ENCODE data around the gene CEMIP. TPM values are rescaled to one million over a fixed set of nuclear protein-coding genes. Genes with fewer than 3 reads are reported as not detected.

CEMIP gene
- total and polyA plus RNA-seq, 7 experiments from 2014 or later = 0.02 TPM; not detected in 6

GRCh38 chr15:80850941-80851451 is 71.8 kb downstream of the CEMIP start:
- ChIA-PET POLR2A (no interaction called here), CTCF (no interaction called here)
- Histone ChIP-seq H3K4me3 (ENCODE audit: low read length) (no peak overlapping the region), H3K27me3 (ENCODE audit: control insufficient read depth in 2 of 2, insufficient read depth in 2 of 2, low read length in 2 of 2) (no peaks in the 10 kb centered on the region), H3K27ac (ENCODE audit: low read depth, low read length) (no peak overlapping the region), H3K36me3 (ENCODE audit: control insufficient read depth in 2 of 3, insufficient read depth in 3 of 3, low read length in 3 of 3) (no peaks in the 10 kb centered on the region), H3K9me3 (ENCODE audit: control insufficient read depth in 2 of 3, low read length in 3 of 3) (no peaks in the 10 kb centered on the region), H3K4me1 (ENCODE audit: control insufficient read depth in 2 of 2, insufficient read depth in 2 of 2, low read length in 2 of 2) (no peaks in the 10 kb centered on the region)
- H3K36me3 Mint-ChIP-seq = no peaks in the 10 kb centered on the region
- ATAC-seq (no peak), DNase-seq (no peak)
- peaks cover 0 to 6% (median 0%) of the 10 kb centered on the region in 11 donors for H3K9me3 Mint-ChIP-seq
- H3K4me1 Mint-ChIP-seq = peaks cover 3 to 9% (median 3%) of the 10 kb centered on the region in 7 donors
- H3K27ac Mint-ChIP-seq = no peak overlapping the region
- no peak overlapping the region for H3K4me3 Mint-ChIP-seq
- intact Hi-C loops (cut with micrococcal nuclease) = no loop called here
- H3K27me3 Mint-ChIP-seq = peaks cover 7 to 20% (median 10%) of the 10 kb centered on the region in 5 donors

- DNase-seq = no peak
- H3K27me3 ChIP-seq (ENCODE audit: control insufficient read depth in 2 of 2, insufficient read depth in 2 of 2, low read length in 2 of 2) = no peaks in the 10 kb centered on the region
- no peaks in the 10 kb centered on the region for H3K36me3 ChIP-seq (ENCODE audit: control insufficient read depth in 2 of 3, insufficient read depth in 3 of 3, low read length in 3 of 3)
- CTCF ChIA-PET = no interaction called here
- ATAC-seq = no peak
- H3K27ac Mint-ChIP-seq = no peak overlapping the region
- POLR2A ChIA-PET = no interaction called here
- intact Hi-C loops (cut with micrococcal nuclease) = no loop called here
- peaks cover 6 to 20% (median 8%) of the 10 kb centered on the region in 5 donors for H3K27me3 Mint-ChIP-seq
- no peaks in the 10 kb centered on the region for H3K9me3 ChIP-seq (ENCODE audit: control insufficient read depth in 2 of 3, low read length in 3 of 3)
- H3K4me1 ChIP-seq (ENCODE audit: control insufficient read depth in 2 of 2, insufficient read depth in 2 of 2, low read length in 2 of 2) = no peaks in the 10 kb centered on the region
- peaks cover 5 to 24% (median 20%) of the 10 kb centered on the region in 7 donors for H3K4me1 Mint-ChIP-seq
- H3K9me3 Mint-ChIP-seq = peaks cover 0 to 6% (median 0%) of the 10 kb centered on the region in 11 donors
- no peak overlapping the region for H3K4me3 ChIP-seq (ENCODE audit: low read length)
- no peak overlapping the region for H3K4me3 Mint-ChIP-seq
- peaks cover 0 to under 1% (median 0%) of the 10 kb centered on the region in 5 donors for H3K36me3 Mint-ChIP-seq
- no peak overlapping the region for H3K27ac ChIP-seq (ENCODE audit: low read depth, low read length)
Measured at GRCh38 chr15:80852676-80853075, 73.5 kb downstream of the CEMIP start.

GRCh38 chr15:80854104-80854503 is 74.9 kb downstream of the CEMIP start:
- peaks cover 0 to 6% (median 0%) of the 10 kb centered on the region in 11 donors for H3K9me3 Mint-ChIP-seq
- no peaks in the 10 kb centered on the region for H3K36me3 ChIP-seq (ENCODE audit: control insufficient read depth in 2 of 3, insufficient read depth in 3 of 3, low read length in 3 of 3)
- no peaks in the 10 kb centered on the region for H3K4me1 ChIP-seq (ENCODE audit: control insufficient read depth in 2 of 2, insufficient read depth in 2 of 2, low read length in 2 of 2)
- H3K9me3 ChIP-seq (ENCODE audit: control insufficient read depth in 2 of 3, low read length in 3 of 3) = no peaks in the 10 kb centered on the region
- H3K4me3 ChIP-seq (ENCODE audit: low read length) = no peak overlapping the region
- ChIA-PET CTCF (no interaction called here), POLR2A (no interaction called here)
- DNase-seq = no peak
- intact Hi-C loops (cut with micrococcal nuclease) = loop anchor here in 1 of 2 donors (1.0 kb wide), 1 partner anchor 46 kb away; no protein-coding TSS in a partner anchor
- no peak for ATAC-seq
- peaks cover 6 to 20% (median 8%) of the 10 kb centered on the region in 5 donors for H3K27me3 Mint-ChIP-seq
- H3K27me3 ChIP-seq (ENCODE audit: control insufficient read depth in 2 of 2, insufficient read depth in 2 of 2, low read length in 2 of 2) = no peaks in the 10 kb centered on the region
- H3K4me3 Mint-ChIP-seq = no peak overlapping the region
- peaks cover 5 to 28% (median 23%) of the 10 kb centered on the region in 7 donors for H3K4me1 Mint-ChIP-seq
- H3K27ac ChIP-seq (ENCODE audit: low read depth, low read length) = no peak overlapping the region
- no peak overlapping the region for H3K27ac Mint-ChIP-seq
- H3K36me3 Mint-ChIP-seq = peaks cover 0 to 2% (median 0%) of the 10 kb centered on the region in 5 donors

GRCh38 chr15:80855206-80855605 is 76.0 kb downstream of the CEMIP start:
- Histone ChIP-seq H3K27me3 (ENCODE audit: control insufficient read depth in 2 of 2, insufficient read depth in 2 of 2, low read length in 2 of 2) (no peaks in the 10 kb centered on the region), H3K36me3 (ENCODE audit: control insufficient read depth in 2 of 3, insufficient read depth in 3 of 3, low read length in 3 of 3) (no peaks in the 10 kb centered on the region), H3K4me3 (ENCODE audit: low read length) (no peak overlapping the region), H3K27ac (ENCODE audit: low read depth, low read length) (no peak overlapping the region), H3K4me1 (ENCODE audit: control insufficient read depth in 2 of 2, insufficient read depth in 2 of 2, low read length in 2 of 2) (no peaks in the 10 kb centered on the region), H3K9me3 (ENCODE audit: control insufficient read depth in 2 of 3, low read length in 3 of 3) (no peaks in the 10 kb centered on the region)
- H3K36me3 Mint-ChIP-seq = peaks cover 0 to 2% (median 0%) of the 10 kb centered on the region in 5 donors
- H3K9me3 Mint-ChIP-seq = peaks cover 0 to 2% (median 0%) of the 10 kb centered on the region in 11 donors
- ATAC-seq = no peak
- H3K4me1 Mint-ChIP-seq = peaks cover 4 to 28% (median 23%) of the 10 kb centered on the region in 7 donors
- peaks cover 0 to 10% (median 0%) of the 10 kb centered on the region in 5 donors for H3K27me3 Mint-ChIP-seq
- POLR2A ChIA-PET = no interaction called here
- no peak overlapping the region for H3K4me3 Mint-ChIP-seq
- DNase-seq = no peak
- CTCF ChIA-PET = interaction anchor here (0.6 kb wide), 1 partner anchor 886 kb away, joined by 5 read pairs; no protein-coding TSS in a partner anchor
- intact Hi-C loops (cut with micrococcal nuclease) = no loop called here
- H3K27ac Mint-ChIP-seq = no peak overlapping the region

GRCh38 chr15:80856400-80856799 is 77.2 kb downstream of the CEMIP start:
- H3K27me3 Mint-ChIP-seq = peaks cover 0 to 9% (median 0%) of the 10 kb centered on the region in 5 donors
- Histone ChIP-seq H3K9me3 (ENCODE audit: control insufficient read depth in 2 of 3, low read length in 3 of 3) (no peaks in the 10 kb centered on the region), H3K27me3 (ENCODE audit: control insufficient read depth in 2 of 2, insufficient read depth in 2 of 2, low read length in 2 of 2) (no peaks in the 10 kb centered on the region), H3K4me1 (ENCODE audit: control insufficient read depth in 2 of 2, insufficient read depth in 2 of 2, low read length in 2 of 2) (no peaks in the 10 kb centered on the region), H3K4me3 (ENCODE audit: low read length) (no peak overlapping the region), H3K27ac (ENCODE audit: low read depth, low read length) (no peak overlapping the region), H3K36me3 (ENCODE audit: control insufficient read depth in 2 of 3, insufficient read depth in 3 of 3, low read length in 3 of 3) (no peaks in the 10 kb centered on the region)
- POLR2A ChIA-PET = no interaction called here
- peaks cover 0 to 1% (median 0%) of the 10 kb centered on the region in 11 donors for H3K9me3 Mint-ChIP-seq
- CTCF ChIA-PET = no interaction called here
- peaks cover 5 to 28% (median 23%) of the 10 kb centered on the region in 7 donors for H3K4me1 Mint-ChIP-seq
- intact Hi-C loops (cut with micrococcal nuclease) = no loop called here
- peaks cover 0 to 2% (median 0%) of the 10 kb centered on the region in 5 donors for H3K36me3 Mint-ChIP-seq
- no peak for ATAC-seq
- peak overlapping the region in 3 of 9 donors; percentile 13 to 31 (median 28) for H3K27ac Mint-ChIP-seq
- peak in 2 of 9 donors; percentile 2 to 7 for DNase-seq
- peak overlapping the region in 7 of 10 donors; percentile 23 to 51 (median 39) for H3K4me3 Mint-ChIP-seq

GRCh38 chr15:80856809-80857377 is 77.7 kb downstream of the CEMIP start:
- H3K9me3 ChIP-seq (ENCODE audit: control insufficient read depth in 2 of 3, low read length in 3 of 3) = no peaks in the 10 kb centered on the region
- H3K4me3 ChIP-seq (ENCODE audit: low read length) = no peak overlapping the region
- Mint-ChIP-seq H3K27me3 (peaks cover 0 to 4% (median 0%) of the 10 kb centered on the region in 5 donors), H3K4me3 (peak overlapping the region in 7 of 10 donors; percentile 23 to 51 (median 39)), H3K36me3 (peaks cover 0 to 2% (median 0%) of the 10 kb centered on the region in 5 donors), H3K27ac (peak overlapping the region in 3 of 9 donors; percentile 4 to 31 (median 22)), H3K9me3 (peaks cover 0 to 1% (median 0%) of the 10 kb centered on the region in 11 donors), H3K4me1 (peaks cover 2 to 25% (median 23%) of the 10 kb centered on the region in 7 donors)
- H3K27ac ChIP-seq (ENCODE audit: low read depth, low read length) = no peak overlapping the region
- DNase-seq (peak in 2 of 9 donors; percentile 1), ATAC-seq (no peak)
- CTCF ChIA-PET = no interaction called here
- H3K36me3 ChIP-seq (ENCODE audit: control insufficient read depth in 2 of 3, insufficient read depth in 3 of 3, low read length in 3 of 3) = no peaks in the 10 kb centered on the region
- POLR2A ChIA-PET = no interaction called here
- no peaks in the 10 kb centered on the region for H3K27me3 ChIP-seq (ENCODE audit: control insufficient read depth in 2 of 2, insufficient read depth in 2 of 2, low read length in 2 of 2)
- no peaks in the 10 kb centered on the region for H3K4me1 ChIP-seq (ENCODE audit: control insufficient read depth in 2 of 2, insufficient read depth in 2 of 2, low read length in 2 of 2)
- intact Hi-C loops (cut with micrococcal nuclease) = no loop called here

Measured in naive thymus-derived CD4-positive, alpha-beta T cell (primary cell).